Measurements from ENCODE around the gene HSPA12B.

Gene HSPA12B

DNA sequence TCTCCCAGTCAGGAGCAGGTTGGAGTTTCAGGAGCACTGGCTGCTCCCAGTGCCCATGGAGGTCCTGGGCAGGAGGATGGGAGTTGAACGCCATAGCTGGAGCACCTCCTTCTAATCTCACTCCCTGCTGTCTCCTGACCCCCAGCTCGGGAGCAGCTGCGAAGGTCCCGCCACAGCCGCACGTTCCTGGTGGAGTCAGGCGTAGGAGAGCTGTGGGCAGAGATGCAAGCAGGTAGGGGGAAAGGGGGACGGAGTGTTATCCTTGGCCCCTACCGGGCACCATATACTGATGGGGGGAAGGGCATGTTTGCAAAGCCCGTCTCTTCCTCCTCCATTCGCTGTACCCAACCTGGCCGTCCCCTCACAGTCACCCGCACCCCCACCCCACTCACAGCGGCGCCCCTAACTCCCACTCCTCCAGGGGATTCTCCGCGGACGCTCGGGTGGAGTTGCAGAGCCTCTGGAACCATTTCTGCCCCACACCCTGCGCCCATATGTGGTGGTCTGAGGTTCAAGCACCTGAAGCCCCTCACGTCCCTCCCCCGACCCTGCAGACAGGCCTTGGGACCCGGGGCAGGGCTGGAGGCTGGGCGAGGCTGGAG lies 16.7 kb downstream of the HSPA12B start:
- H3K27ac ChIP-seq: no peak overlapping the region
- no peak for TF ChIP-seq ZFX (IDR thresholded peaks at IDR 0.05; ENCODE audit: borderline replicate concordance)
- no peak for TF ChIP-seq CTCF (IDR thresholded peaks at IDR 0.05)

DNA sequence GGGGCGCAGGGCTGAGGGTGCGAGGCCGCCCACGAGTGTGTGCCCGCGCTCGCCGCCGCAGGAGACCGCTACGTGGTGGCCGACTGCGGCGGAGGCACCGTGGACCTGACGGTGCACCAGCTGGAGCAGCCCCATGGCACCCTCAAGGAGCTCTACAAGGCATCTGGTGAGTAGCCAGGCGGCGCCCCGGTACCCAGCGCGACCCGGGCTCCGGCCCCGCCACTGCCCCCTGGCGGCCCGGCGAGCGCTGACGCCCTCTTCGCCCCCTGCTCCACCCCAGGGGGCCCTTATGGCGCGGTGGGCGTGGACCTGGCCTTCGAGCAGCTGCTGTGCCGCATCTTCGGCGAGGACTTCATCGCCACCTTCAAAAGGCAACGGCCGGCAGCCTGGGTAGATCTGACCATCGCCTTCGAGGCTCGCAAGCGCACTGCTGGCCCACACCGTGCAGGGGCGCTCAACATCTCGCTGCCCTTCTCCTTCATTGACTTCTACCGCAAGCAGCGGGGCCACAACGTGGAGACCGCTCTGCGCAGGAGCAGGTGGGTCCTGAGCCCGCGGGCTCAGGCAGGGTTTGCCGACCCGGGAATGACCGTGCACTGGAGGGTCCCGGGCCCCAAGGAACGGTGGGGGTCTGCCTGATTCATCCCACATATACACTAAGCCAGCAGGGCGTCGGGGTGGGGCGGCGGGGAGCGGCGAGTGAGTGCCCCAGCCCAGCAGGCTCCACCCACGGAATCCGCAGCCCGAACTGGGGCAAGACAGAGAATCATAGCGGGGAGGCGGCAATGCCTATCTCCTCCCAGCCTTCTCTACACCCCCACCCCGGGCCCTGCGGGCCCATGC lies 17.4 kb downstream of the HSPA12B start:
- H3K27ac ChIP-seq: no peak overlapping the region
- TF ChIP-seq CTCF (IDR thresholded peaks at IDR 0.05) (peak; percentile 99), ZFX (IDR thresholded peaks at IDR 0.05; ENCODE audit: borderline replicate concordance) (no peak)

DNA sequence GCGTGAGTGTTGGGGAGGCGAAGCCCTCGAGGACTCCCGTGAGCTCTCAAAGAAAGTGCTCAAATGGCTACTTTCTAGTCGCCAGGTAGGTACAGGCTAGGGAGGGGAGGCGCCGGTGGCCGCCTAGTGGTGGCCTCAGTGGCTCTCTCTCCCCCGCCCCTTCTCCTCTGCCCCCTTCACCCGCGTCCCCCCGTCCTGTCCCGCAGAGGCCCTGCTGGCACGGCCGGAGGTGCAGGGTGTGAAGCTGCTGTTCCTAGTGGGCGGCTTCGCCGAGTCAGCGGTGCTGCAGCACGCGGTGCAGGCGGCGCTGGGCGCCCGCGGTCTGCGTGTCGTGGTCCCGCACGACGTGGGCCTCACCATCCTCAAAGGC lies 18.8 kb downstream of the HSPA12B start:
- no peak for TF ChIP-seq CTCF (IDR thresholded peaks at IDR 0.05)
- TF ChIP-seq ZFX (IDR thresholded peaks at IDR 0.05; ENCODE audit: borderline replicate concordance): no peak
- no peak overlapping the region for H3K27ac ChIP-seq

DNA sequence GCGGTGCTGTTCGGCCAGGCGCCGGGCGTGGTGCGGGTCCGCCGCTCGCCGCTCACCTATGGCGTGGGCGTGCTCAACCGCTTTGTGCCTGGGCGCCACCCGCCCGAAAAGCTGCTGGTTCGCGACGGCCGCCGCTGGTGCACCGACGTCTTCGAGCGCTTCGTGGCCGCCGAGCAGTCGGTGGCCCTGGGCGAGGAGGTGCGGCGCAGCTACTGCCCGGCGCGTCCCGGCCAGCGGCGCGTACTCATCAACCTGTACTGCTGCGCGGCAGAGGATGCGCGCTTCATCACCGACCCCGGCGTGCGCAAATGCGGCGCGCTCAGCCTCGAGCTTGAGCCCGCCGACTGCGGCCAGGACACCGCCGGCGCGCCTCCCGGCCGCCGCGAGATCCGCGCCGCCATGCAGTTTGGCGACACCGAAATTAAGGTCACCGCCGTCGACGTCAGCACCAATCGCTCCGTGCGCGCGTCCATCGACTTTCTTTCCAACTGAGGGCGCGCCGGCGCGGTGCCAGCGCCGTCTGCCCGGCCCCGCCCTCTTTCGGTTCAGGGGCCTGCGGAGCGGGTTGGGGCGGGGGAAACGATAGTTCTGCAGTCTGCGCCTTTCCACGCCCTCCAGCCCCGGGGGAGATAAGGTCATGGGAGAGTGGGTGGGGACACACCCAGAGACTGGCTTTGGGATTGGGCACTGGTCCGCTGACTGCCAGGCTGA lies 19.3 kb downstream of the HSPA12B start:
- H3K27ac ChIP-seq: no peak overlapping the region
- TF ChIP-seq CTCF (IDR thresholded peaks at IDR 0.05): no peak
- no peak for TF ChIP-seq ZFX (IDR thresholded peaks at IDR 0.05; ENCODE audit: borderline replicate concordance)

GRCh38 chr20:3752386-3752759 lies 19.9 kb downstream of the HSPA12B start:
- H3K27ac ChIP-seq: no peak overlapping the region
- no peak for TF ChIP-seq ZFX (IDR thresholded peaks at IDR 0.05; ENCODE audit: borderline replicate concordance)
- TF ChIP-seq CTCF (IDR thresholded peaks at IDR 0.05): no peak

DNA sequence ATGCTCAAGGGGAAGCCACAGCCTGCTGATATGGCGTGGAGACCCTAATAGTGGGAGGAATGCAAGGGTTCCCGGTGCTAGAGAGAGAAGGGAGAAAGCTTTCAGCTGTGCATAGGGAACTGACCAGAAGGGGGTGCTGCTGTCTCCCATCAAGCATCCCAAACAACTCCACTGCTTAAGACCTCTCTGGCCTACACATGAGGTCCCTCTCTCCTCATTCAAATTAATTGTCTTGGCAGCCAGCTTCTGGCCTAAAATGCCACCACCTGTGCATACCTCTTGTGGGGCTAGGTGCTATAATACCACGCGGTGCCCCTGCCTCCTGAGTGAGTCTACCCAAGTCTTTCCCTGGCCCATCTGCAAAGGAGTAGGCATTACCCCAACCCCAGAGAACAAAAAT lies 20.6 kb downstream of the HSPA12B start:
- no peak for TF ChIP-seq ZFX (IDR thresholded peaks at IDR 0.05; ENCODE audit: borderline replicate concordance)
- peak; percentile 88 for TF ChIP-seq CTCF (IDR thresholded peaks at IDR 0.05)
- H3K27ac ChIP-seq: no peak overlapping the region

All from 22Rv1 (cell line).